HAP-1 (cell line): ENCODE measurements around the gene FBXL4.
A peak's percentile ranks its signal among the peaks of the same experiment; 100 is the strongest.

Experiments
- DNase-seq, 2 experiments: peaks; one replicate each; pipeline ENCODE4 v3.0.0-alpha.2; 2016 to 2020; ENCODE audit warnings: low spot score in 2 of 2
- H3K27me3 ChIP-seq: fragments of 250-450 bp; sonication (Bioruptor Pico); 2 replicates; pipeline ENCODE4 v1.5.1; 2020; ENCODE audit warnings: low read depth, mild to moderate bottlenecking, moderate library complexity
- H3K36me3 ChIP-seq: fragments of 250-450 bp; sonication (Bioruptor Pico); replicated peaks from 2 replicates; pipeline ENCODE4 v1.5.1; 2020; ENCODE audit warnings: mild to moderate bottlenecking
- H3K4me1 ChIP-seq: fragments of 250-450 bp; sonication (Bioruptor Pico); 2 replicates; pipeline ENCODE4 v1.5.1; 2020; ENCODE audit warnings: mild to moderate bottlenecking
- H3K4me3 ChIP-seq: fragments of 250-450 bp; sonication (Bioruptor Pico); 2 replicates; pipeline ENCODE4 v1.5.1; 2020; ENCODE audit warnings: mild to moderate bottlenecking, moderate library complexity
- H3K9me3 ChIP-seq: fragments of 250-450 bp; sonication (Bioruptor Pico); 2 replicates; pipeline ENCODE4 v1.5.1; 2020; ENCODE audit warnings: mild to moderate bottlenecking, moderate library complexity
- in situ Hi-C: fragments of 300-500 bp; cut with MboI; formaldehyde crosslinking; loops from 3 replicates; pipeline ENCODE4 v1.14.3; 2020; ENCODE audit warnings: low sequenced_read_pairs, inconsistent platforms, mixed read lengths

Gene FBXL4

GRCh38 chr6:98947411-98948292, at the start of gene FBXL4:
Gene FBXL4, minus strand, starts transcription at chr6:98947946. Its CDS starts 20,958 bp downstream, at chr6:98926988.
- DNase-seq, result peak; percentile 83 to 95
- in situ Hi-C loops, result no loop called here
- Histone ChIP-seq H3K9me3 (no peaks in the 10 kb centered on the region), H3K4me1 (peaks cover 34% of the 10 kb centered on the region), H3K36me3 (no peaks in the 10 kb centered on the region), H3K4me3 (peak within 1 kb of the TSS; percentile 67), H3K27me3 (no peaks in the 10 kb centered on the region)

DNA sequence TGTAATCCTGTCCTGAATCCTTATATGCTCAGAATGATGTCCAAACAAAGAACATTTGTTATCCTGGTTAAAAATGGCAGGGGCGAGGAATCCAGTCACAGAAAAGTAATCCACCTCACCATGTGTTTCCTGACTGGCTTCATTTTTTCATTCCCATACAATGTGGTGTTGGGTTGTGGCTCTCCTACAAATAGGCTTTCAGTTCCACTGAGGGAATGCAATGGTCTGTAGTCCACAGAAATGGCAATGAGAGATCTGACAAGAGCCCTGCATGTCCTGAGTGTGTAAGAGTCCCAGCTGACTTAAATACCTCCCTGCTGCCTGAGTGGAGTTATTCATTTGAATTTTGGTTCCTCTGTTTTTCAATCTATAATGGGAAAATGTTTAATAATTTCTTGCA, 47.4 kb upstream of the FBXL4 start:
- DNase-seq, result no peak
- H3K27me3 ChIP-seq, result 0 out of 2 replicates have a peak, but pooled peaks cover 3% of the 10 kb centered on the region
- H3K9me3 ChIP-seq, result no peaks in the 10 kb centered on the region
- no peak overlapping the region for H3K4me3 ChIP-seq
- in situ Hi-C loops, result no loop called here
- peaks cover under 1% of the 10 kb centered on the region; the same call in 1 of the 2 replicates for H3K4me1 ChIP-seq
- H3K36me3 ChIP-seq, result no peaks in the 10 kb centered on the region

DNA sequence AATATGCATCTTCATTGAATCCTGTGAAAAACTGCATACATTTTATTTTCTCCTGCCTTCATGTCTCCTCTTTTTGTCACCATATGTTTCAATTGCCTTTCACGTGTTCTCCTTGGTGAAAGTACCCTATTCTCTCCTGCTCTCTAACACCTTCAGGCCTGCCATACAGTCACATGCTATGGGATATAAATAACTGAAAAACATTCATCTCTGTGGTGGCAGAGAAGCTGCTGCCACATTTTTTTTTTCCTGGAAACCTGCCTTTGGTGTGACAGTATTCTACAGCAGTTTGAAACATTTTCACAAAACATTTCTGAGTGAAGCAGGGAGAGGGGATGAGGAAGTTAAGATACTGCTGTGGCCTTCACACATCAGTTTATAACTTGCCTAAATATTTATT, 44.8 kb upstream of the FBXL4 start:
- no peak for DNase-seq
- H3K27me3 ChIP-seq, result no peaks in the 10 kb centered on the region
- in situ Hi-C loops, result no loop called here

DNA sequence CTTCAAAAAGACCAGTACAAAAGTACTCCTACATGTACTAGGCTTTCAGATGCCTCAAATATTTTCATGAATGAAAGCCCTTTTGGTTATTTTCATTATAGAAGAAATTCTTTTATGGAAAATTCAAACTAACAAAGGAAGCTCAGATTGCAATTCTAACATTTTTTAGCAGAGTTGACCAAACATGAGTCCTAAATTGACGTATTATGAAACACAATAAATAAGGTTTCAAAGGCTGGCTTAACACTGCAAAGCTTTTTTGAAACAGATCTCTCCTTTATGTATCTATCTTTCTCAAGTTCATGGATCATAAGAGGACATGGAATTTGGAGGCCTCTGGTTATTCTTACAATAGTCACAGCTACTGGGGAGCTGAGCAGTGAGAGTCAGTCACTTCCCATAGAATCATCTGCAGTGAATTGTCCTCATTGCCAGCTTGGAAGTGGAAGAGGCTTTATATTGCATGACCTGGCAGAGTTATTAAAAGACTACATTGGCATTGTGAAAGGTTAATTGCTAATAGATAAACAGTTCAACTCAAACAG, 38.4 kb upstream of the FBXL4 start:
- H3K4me3 ChIP-seq, result no peak overlapping the region
- H3K36me3 ChIP-seq, result no peaks in the 10 kb centered on the region
- H3K27me3 ChIP-seq, result no peaks in the 10 kb centered on the region
- DNase-seq, result peak in 1 of 2 experiments; percentile 59
- in situ Hi-C loops, result no loop called here
- H3K9me3 ChIP-seq, result no peaks in the 10 kb centered on the region
- peaks cover 45% of the 10 kb centered on the region for H3K4me1 ChIP-seq

More for the DNA sequence above, 44.8 kb upstream of the FBXL4 start:
- H3K36me3 ChIP-seq, result no peaks in the 10 kb centered on the region
- H3K4me1 ChIP-seq, result peaks cover 18% of the 10 kb centered on the region
- no peaks in the 10 kb centered on the region for H3K9me3 ChIP-seq
- no peak overlapping the region for H3K4me3 ChIP-seq

GRCh38 chr6:98985391-98985790, 37.6 kb upstream of the FBXL4 start:
- Histone ChIP-seq H3K27me3 (no peaks in the 10 kb centered on the region), H3K9me3 (no peaks in the 10 kb centered on the region), H3K4me1 (peaks cover 45% of the 10 kb centered on the region), H3K36me3 (no peaks in the 10 kb centered on the region), H3K4me3 (no peak overlapping the region)
- peak; percentile 41 to 91 for DNase-seq
- in situ Hi-C loops, result no loop called here

GRCh38 chr6:98984121-98984520, 36.4 kb upstream of the FBXL4 start:
- H3K27me3 ChIP-seq, result no peaks in the 10 kb centered on the region
- in situ Hi-C loops, result no loop called here
- no peak overlapping the region for H3K4me3 ChIP-seq
- DNase-seq, result no peak
- H3K9me3 ChIP-seq, result no peaks in the 10 kb centered on the region
- no peaks in the 10 kb centered on the region for H3K36me3 ChIP-seq
- H3K4me1 ChIP-seq, result peaks cover 36% of the 10 kb centered on the region

- DNase-seq, result no peak
- in situ Hi-C loops, result no loop called here
- no peaks in the 10 kb centered on the region for H3K27me3 ChIP-seq
- H3K4me1 ChIP-seq, result peaks cover 38% of the 10 kb centered on the region
- H3K36me3 ChIP-seq, result no peaks in the 10 kb centered on the region
- H3K4me3 ChIP-seq, result no peak overlapping the region
- no peaks in the 10 kb centered on the region for H3K9me3 ChIP-seq
Measured at GRCh38 chr6:98981473-98981872, 33.7 kb upstream of the FBXL4 start.

- no peak overlapping the region for H3K4me3 ChIP-seq
- H3K36me3 ChIP-seq, result no peaks in the 10 kb centered on the region
- no peaks in the 10 kb centered on the region for H3K27me3 ChIP-seq
- no peak for DNase-seq
- in situ Hi-C loops, result no loop called here
- peaks cover 35% of the 10 kb centered on the region for H3K4me1 ChIP-seq
- no peaks in the 10 kb centered on the region for H3K9me3 ChIP-seq
Measured at GRCh38 chr6:98980819-98981218, 33.1 kb upstream of the FBXL4 start.

GRCh38 chr6:98977671-98978292, 30.0 kb upstream of the FBXL4 start:
- no peak overlapping the region for H3K4me3 ChIP-seq
- in situ Hi-C loops, result no loop called here

DNA sequence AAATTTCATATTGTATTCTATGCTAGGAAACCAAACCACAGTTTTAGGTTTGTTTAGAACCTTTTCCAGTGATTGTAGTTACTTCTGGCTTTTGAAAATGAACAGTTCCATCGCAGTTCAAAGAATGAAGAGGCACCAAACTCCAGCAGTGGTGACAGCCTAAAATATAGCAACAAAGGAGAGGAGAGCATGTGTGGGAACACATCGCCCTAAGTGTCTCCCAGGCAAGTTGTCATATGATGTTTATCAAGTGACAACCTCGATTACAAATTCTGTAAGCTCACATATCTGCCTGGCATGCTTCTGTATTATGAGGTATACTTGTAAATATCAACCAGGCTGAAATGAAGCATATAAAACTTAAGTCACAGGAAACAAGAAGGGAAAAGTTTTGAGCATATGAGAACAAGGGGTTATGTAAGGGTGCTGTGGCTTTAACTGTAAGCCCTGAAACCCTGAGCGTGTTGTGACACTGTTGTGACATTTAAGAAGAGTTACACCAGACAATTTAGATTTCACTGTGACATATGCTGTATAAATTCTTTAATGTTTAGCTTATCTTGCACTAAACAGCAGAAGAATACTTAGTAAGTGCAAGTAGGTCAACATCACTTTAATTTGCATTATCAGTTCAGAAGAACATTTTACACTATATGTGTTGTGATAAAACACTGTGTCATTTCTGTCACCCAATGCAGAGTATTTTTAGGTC, 29.1 kb upstream of the FBXL4 start:
- in situ Hi-C loops, result no loop called here
- no peak for DNase-seq
- Histone ChIP-seq H3K4me3 (no peak overlapping the region), H3K36me3 (no peaks in the 10 kb centered on the region), H3K9me3 (no peaks in the 10 kb centered on the region), H3K4me1 (peaks cover 21% of the 10 kb centered on the region), H3K27me3 (no peaks in the 10 kb centered on the region)

More at GRCh38 chr6:98977671-98978292, 30.0 kb upstream of the FBXL4 start:
- no peaks in the 10 kb centered on the region for H3K9me3 ChIP-seq
- H3K27me3 ChIP-seq, result no peaks in the 10 kb centered on the region
- H3K36me3 ChIP-seq, result no peaks in the 10 kb centered on the region
- H3K4me1 ChIP-seq, result peaks cover 20% of the 10 kb centered on the region
- DNase-seq, result peak; percentile 59 to 80

- no peaks in the 10 kb centered on the region for H3K9me3 ChIP-seq
- H3K4me3 ChIP-seq, result no peak overlapping the region
- in situ Hi-C loops, result no loop called here
- peaks cover 35% of the 10 kb centered on the region for H3K4me1 ChIP-seq
- no peaks in the 10 kb centered on the region for H3K36me3 ChIP-seq
- no peaks in the 10 kb centered on the region for H3K27me3 ChIP-seq
- DNase-seq, result no peak
Measured at GRCh38 chr6:98975421-98975820, 27.7 kb upstream of the FBXL4 start.

- no peaks in the 10 kb centered on the region for H3K36me3 ChIP-seq
- H3K4me1 ChIP-seq, result peaks cover 36% of the 10 kb centered on the region
- DNase-seq, result no peak
- in situ Hi-C loops, result no loop called here
- no peaks in the 10 kb centered on the region for H3K9me3 ChIP-seq
- no peaks in the 10 kb centered on the region for H3K27me3 ChIP-seq
- H3K4me3 ChIP-seq, result no peak overlapping the region
Measured at GRCh38 chr6:98974309-98974708, 26.6 kb upstream of the FBXL4 start.

- no peaks in the 10 kb centered on the region for H3K9me3 ChIP-seq
- no peaks in the 10 kb centered on the region for H3K36me3 ChIP-seq
- in situ Hi-C loops, result no loop called here
- DNase-seq, result no peak
- no peaks in the 10 kb centered on the region for H3K27me3 ChIP-seq
- H3K4me3 ChIP-seq, result no peak overlapping the region
- peaks cover 36% of the 10 kb centered on the region for H3K4me1 ChIP-seq
Measured at GRCh38 chr6:98973571-98973970, 25.8 kb upstream of the FBXL4 start.
